Measurements from ENCODE around the gene DCUN1D2. TPM values are rescaled to one million over a fixed set of nuclear protein-coding genes. Genes with fewer than 3 reads are reported as not detected.

Gene DCUN1D2
- total RNA-seq, 3 donors from 2014 or later = 15.8 to 22.4 (median 16.4) TPM

DNA sequence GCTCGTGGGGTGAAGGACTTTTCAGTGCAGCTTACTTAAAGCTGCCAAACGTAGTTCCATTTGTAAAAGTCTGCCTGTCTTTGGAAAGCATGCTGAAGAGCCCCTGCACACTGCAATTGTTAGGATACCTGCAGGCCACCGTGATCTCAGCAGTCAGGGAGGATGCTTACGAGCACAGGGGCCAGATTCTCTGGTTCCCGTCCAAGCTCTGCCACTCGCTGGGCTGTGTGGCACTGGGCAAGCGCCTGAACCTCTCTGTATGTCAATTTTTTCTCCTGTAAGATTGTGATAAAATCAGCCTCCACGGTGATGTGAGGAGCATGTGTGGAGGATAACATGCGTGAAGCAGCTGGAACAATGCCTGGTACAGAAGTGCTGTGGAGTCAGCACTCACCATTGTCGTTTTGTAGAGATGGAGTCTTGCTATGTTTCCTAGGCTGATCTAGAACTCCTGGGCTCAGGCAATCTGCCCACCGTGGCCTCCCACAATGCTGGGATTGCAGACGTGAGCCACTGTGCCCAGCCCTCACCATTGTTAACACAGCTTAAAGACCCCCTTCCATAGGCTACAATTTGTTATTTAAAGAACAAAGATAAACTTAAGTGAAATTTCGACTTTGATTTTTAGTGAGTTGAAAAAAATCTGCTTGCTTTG lies 40.7 kb downstream of the DCUN1D2 start:
- intact Hi-C loops (cut with DNase I; ENCODE audit: low total_unique reads) = no loop called here
- Histone ChIP-seq H3K4me3 (peak overlapping the region; percentile 48 to 54 (median 50)), H3K27ac (peak overlapping the region; percentile 56 to 67), H3K9me3 (no peaks in the 10 kb centered on the region), H3K27me3 (no peaks in the 10 kb centered on the region), H3K36me3 (no peaks in the 10 kb centered on the region), H3K4me1 (no peaks in the 10 kb centered on the region)
- DNase-seq (ENCODE audit: low spot score in 2 of 2) = peak in 1 of 2 donors; percentile 38
- TF ChIP-seq POLR2A (IDR thresholded peaks at IDR 0.05) = no peak
- TF ChIP-seq POLR2AphosphoS5 (IDR thresholded peaks at IDR 0.05) = no peak
- no peak for TF ChIP-seq CTCF (IDR thresholded peaks at IDR 0.05)

DNA sequence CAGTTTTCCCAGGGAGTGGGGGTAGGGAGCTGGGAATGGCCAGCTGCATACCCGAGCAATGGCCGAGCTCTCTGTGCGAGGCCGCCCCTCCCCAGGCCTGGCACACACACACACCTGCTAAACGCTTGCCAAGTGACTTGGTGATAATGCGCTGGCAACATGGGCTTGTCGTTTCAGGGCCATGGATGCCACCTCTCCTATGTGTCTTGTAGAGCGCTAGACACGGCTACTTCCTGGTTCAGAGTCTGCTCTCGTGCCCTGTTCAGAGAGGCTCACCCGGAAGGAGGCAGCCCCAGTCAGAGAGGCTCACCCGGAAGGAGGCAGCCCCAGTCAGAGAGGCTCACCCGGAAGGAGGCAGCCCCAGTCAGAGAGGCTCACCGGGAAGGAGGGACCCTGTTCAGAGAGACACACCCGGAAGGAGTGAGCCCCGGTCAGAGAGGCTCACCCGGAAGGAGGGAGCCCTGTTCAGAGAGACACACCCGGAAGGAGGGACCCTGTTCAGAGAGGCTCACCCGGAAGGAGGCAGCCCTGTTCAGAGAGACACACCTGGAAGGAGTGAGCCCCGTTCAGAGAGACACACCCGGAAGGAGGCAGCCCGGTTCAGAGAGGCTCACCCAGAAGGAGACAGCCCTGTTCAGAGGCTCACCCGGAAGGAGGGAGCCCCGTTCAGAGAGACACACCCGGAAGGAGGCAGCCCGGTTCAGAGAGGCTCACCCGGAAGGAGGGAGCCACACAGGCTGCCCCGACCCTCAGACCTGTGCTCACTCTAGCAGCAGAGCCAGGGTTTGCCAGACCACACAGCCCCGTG lies 41.4 kb downstream of the DCUN1D2 start:
- no peaks in the 10 kb centered on the region for H3K9me3 ChIP-seq
- TF ChIP-seq POLR2AphosphoS5 (IDR thresholded peaks at IDR 0.05) (peak in 1 of 3 donors; percentile 27), CTCF (IDR thresholded peaks at IDR 0.05) (no peak)
- no peaks in the 10 kb centered on the region for H3K27me3 ChIP-seq
- peak overlapping the region; percentile 48 to 54 (median 50) for H3K4me3 ChIP-seq
- no peaks in the 10 kb centered on the region for H3K36me3 ChIP-seq
- intact Hi-C loops (cut with DNase I; ENCODE audit: low total_unique reads) = no loop called here
- no peaks in the 10 kb centered on the region for H3K4me1 ChIP-seq
- peak; percentile 55 to 71 for DNase-seq (ENCODE audit: low spot score in 2 of 2)
- H3K27ac ChIP-seq = peak overlapping the region; percentile 56 to 67

GRCh38 chr13:113448545-113448884 lies 42.0 kb downstream of the DCUN1D2 start:
- peak in 1 of 2 donors; percentile 50 for DNase-seq (ENCODE audit: low spot score in 2 of 2)
- Histone ChIP-seq H3K36me3 (no peaks in the 10 kb centered on the region), H3K9me3 (no peaks in the 10 kb centered on the region), H3K27ac (peak overlapping the region; percentile 56 to 67), H3K4me1 (no peaks in the 10 kb centered on the region), H3K4me3 (peak overlapping the region; percentile 48 to 54 (median 50)), H3K27me3 (no peaks in the 10 kb centered on the region)
- TF ChIP-seq CTCF (IDR thresholded peaks at IDR 0.05) (no peak), POLR2A (IDR thresholded peaks at IDR 0.05) (no peak)
- intact Hi-C loops (cut with DNase I; ENCODE audit: low total_unique reads) = no loop called here

- no peaks in the 10 kb centered on the region for H3K9me3 ChIP-seq
- peak in 1 of 2 donors; percentile 33 for DNase-seq (ENCODE audit: low spot score in 2 of 2)
- H3K36me3 ChIP-seq = no peaks in the 10 kb centered on the region
- no peaks in the 10 kb centered on the region for H3K4me1 ChIP-seq
- no peak overlapping the region for H3K27ac ChIP-seq
- no peaks in the 10 kb centered on the region for H3K27me3 ChIP-seq
- H3K4me3 ChIP-seq = no peak overlapping the region
- no peak for TF ChIP-seq CTCF (IDR thresholded peaks at IDR 0.05)
- no peak for TF ChIP-seq POLR2AphosphoS5 (IDR thresholded peaks at IDR 0.05)
- TF ChIP-seq POLR2A (IDR thresholded peaks at IDR 0.05) = no peak
- intact Hi-C loops (cut with DNase I; ENCODE audit: low total_unique reads) = no loop called here
These were observed 42.9 kb downstream of the DCUN1D2 start for GRCh38 chr13:113447596-113447995.

DNA sequence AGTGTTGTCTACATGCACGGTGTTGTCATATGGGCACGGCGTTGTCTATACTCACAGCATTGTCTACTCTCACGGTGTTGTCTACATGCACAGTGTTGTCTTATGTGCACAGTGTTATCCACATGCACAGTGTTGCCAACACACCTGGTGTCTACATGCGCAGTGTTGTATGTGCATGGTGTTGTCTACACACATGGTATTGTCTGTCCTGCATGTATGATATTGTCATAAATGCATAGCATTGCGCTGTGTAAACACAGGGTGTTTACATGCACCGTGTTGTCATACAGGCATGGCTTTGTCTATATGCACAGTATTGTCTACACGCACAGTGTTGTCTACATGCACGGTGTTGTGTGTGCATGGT lies 44.0 kb downstream of the DCUN1D2 start:
- H3K4me1 ChIP-seq = no peaks in the 10 kb centered on the region
- H3K27me3 ChIP-seq = no peaks in the 10 kb centered on the region
- no peaks in the 10 kb centered on the region for H3K36me3 ChIP-seq
- TF ChIP-seq POLR2AphosphoS5 (IDR thresholded peaks at IDR 0.05) (no peak), POLR2A (IDR thresholded peaks at IDR 0.05) (no peak), CTCF (IDR thresholded peaks at IDR 0.05) (no peak)
- H3K9me3 ChIP-seq = no peaks in the 10 kb centered on the region
- intact Hi-C loops (cut with DNase I; ENCODE audit: low total_unique reads) = no loop called here
- no peak for DNase-seq (ENCODE audit: low spot score in 2 of 2)
- H3K4me3 ChIP-seq = no peak overlapping the region
- no peak overlapping the region for H3K27ac ChIP-seq

Data from breast epithelium (tissue), 4 donors.